IMR-90 (cell line): ENCODE measurements around the gene TENM4. TPM values are rescaled to one million over a fixed set of nuclear protein-coding genes. Genes with fewer than 3 reads are reported as not detected.

ENCODE experiments used
- ATAC-seq: fragments of 200-7000 bp; cut with Tn5 transposase; 2 replicates; pipeline ENCODE4 v1.9.1; 2020; ENCODE audit warnings: low read depth, mild to moderate bottlenecking, moderate library complexity
- BruUV-seq: library from RNA; stranded (reverse); fragments of 400-500 nt; replicated peaks from 2 replicates; lab custom pipeline; 2021; lab: Mats Ljungman, UMichigan
- CTCF ChIA-PET: fragments of 300-600 bp; formaldehyde crosslinking; extraction: SDS; loops from one replicate; lab custom pipeline; 2021; ENCODE audit warnings: antibody characterized with exemption; lab: Yijun Ruan, JAX
- POLR2A ChIA-PET: fragments of 300-600 bp; sonication (Branson Sonifier 250); formaldehyde crosslinking; loops from one replicate; lab custom pipeline; 2022; ENCODE audit warnings: antibody characterized with exemption; ENCODE audit not compliant: unreplicated experiment; lab: Charles Lee
- DNase-seq: peaks from one replicate; pipeline ENCODE4 v3.0.0; 2013
- H2AFZ ChIP-seq: replicated peaks from 2 replicates; pipeline ENCODE3; 2013; ENCODE audit warnings: low read length, mild to moderate bottlenecking; ENCODE audit not compliant: poor library complexity
- H2AK5ac ChIP-seq: 2 replicates; pipeline ENCODE4 v1.6.1; 2013; ENCODE audit warnings: low read depth, low read length, inconsistent platforms
- H2AK9ac ChIP-seq: replicated peaks from 2 replicates; pipeline ENCODE3; 2013; ENCODE audit warnings: mild to moderate bottlenecking, low read depth, low read length, moderate library complexity; ENCODE audit not compliant: poor library complexity
- H2BK120ac ChIP-seq: 2 replicates; pipeline ENCODE4 v1.6.1; 2013; ENCODE audit warnings: low read depth, low read length, inconsistent platforms
- H2BK15ac ChIP-seq: 3 replicates; pipeline ENCODE4 v1.6.1; 2013; ENCODE audit warnings: low read depth, low read length, inconsistent platforms
- H2BK20ac ChIP-seq: 2 replicates; pipeline ENCODE4 v1.6.1; 2013; ENCODE audit warnings: low read depth, mild to moderate bottlenecking, inconsistent platforms, low read length, moderate library complexity
- H2BK5ac ChIP-seq: 2 replicates; pipeline ENCODE4 v1.6.1; 2013; ENCODE audit warnings: mild to moderate bottlenecking, low read depth, low read length, inconsistent platforms; ENCODE audit not compliant: poor library complexity, severe bottlenecking
- H3K14ac ChIP-seq: replicated peaks from 2 replicates; pipeline ENCODE4 v1.6.1; 2013; ENCODE audit warnings: low read depth, low read length, inconsistent platforms
- H3K18ac ChIP-seq: 2 replicates; pipeline ENCODE4 v1.6.1; 2013; ENCODE audit warnings: low read depth, low read length, control low read depth
- H3K23ac ChIP-seq: 2 replicates; pipeline ENCODE4 v1.6.1; 2013; ENCODE audit warnings: low read depth, low read length, inconsistent platforms
- H3K27ac ChIP-seq: 2 replicates; pipeline ENCODE4 v1.5.1; 2013; ENCODE audit warnings: mild to moderate bottlenecking, control low read depth, low read length; ENCODE audit not compliant: insufficient read depth
- H3K27me3 ChIP-seq: 2 replicates; pipeline ENCODE4 v1.6.1; 2013; ENCODE audit warnings: low read length; ENCODE audit not compliant: control insufficient read depth, insufficient read depth
- H3K36me3 ChIP-seq: 2 replicates; pipeline ENCODE4 v1.6.1; 2013; ENCODE audit warnings: low read length, mixed read lengths; ENCODE audit not compliant: control insufficient read depth, insufficient read depth
- H3K4ac ChIP-seq: 2 replicates; pipeline ENCODE4 v1.6.1; 2013; ENCODE audit warnings: low read depth, low read length, inconsistent platforms
- H3K4me1 ChIP-seq: 2 replicates; pipeline ENCODE4 v1.6.1; 2013; ENCODE audit warnings: low read length, mixed read lengths; ENCODE audit not compliant: control insufficient read depth, insufficient read depth
- H3K4me2 ChIP-seq: 2 replicates; pipeline ENCODE4 v1.6.1; 2013; ENCODE audit warnings: low read depth, mild to moderate bottlenecking, control low read depth, low read length, moderate library complexity
- H3K4me3 ChIP-seq: 2 replicates; pipeline ENCODE4 v1.5.1; 2013; ENCODE audit warnings: low read depth, mild to moderate bottlenecking, control low read depth, low read length, moderate library complexity; ENCODE audit not compliant: insufficient read depth
- H3K56ac ChIP-seq: 2 replicates; pipeline ENCODE4 v1.6.1; 2013; ENCODE audit warnings: low read length, inconsistent platforms; ENCODE audit not compliant: insufficient read depth; ENCODE audit errors: extremely low read depth
- H3K79me1 ChIP-seq, 2 experiments: 2 replicates each; pipeline ENCODE4 v1.6.1; 2013; ENCODE audit warnings: low read length in 2 of 2, inconsistent platforms in 1 of 2, low read depth in 1 of 2
- H3K9ac ChIP-seq: 2 replicates; pipeline ENCODE4 v1.6.1; 2013; ENCODE audit warnings: low read depth, low read length, control low read depth
- H3K9me1 ChIP-seq: 2 replicates; pipeline ENCODE4 v1.6.1; 2013; ENCODE audit warnings: low read length, inconsistent platforms; ENCODE audit not compliant: insufficient read depth
- H3K9me3 ChIP-seq: 2 replicates; pipeline ENCODE4 v1.6.1; 2013; ENCODE audit warnings: low read length; ENCODE audit not compliant: control insufficient read depth, insufficient read depth
- H4K20me1 ChIP-seq: 2 replicates; pipeline ENCODE4 v1.6.1; 2013; ENCODE audit warnings: low read length, inconsistent platforms; ENCODE audit not compliant: insufficient read depth
- H4K5ac ChIP-seq: 2 replicates; pipeline ENCODE4 v1.6.1; 2013; ENCODE audit warnings: mild to moderate bottlenecking, low read depth, low read length, control low read depth
- H4K8ac ChIP-seq, 2 experiments: 2 replicates each; pipeline ENCODE4 v1.6.1; 2013; ENCODE audit warnings: low read depth in 2 of 2, low read length in 2 of 2, control low read depth in 1 of 2, inconsistent platforms in 1 of 2
- H4K91ac ChIP-seq: 2 replicates; pipeline ENCODE4 v1.6.1; 2013; ENCODE audit warnings: low read depth, low read length, inconsistent platforms; ENCODE audit not compliant: insufficient read depth
- FOS ChIP-seq: fragments of 150-350 bp; IDR thresholded peaks from 2 replicates; pipeline ENCODE4 v1.6.1; 2016; ENCODE audit warnings: low read depth, low read length
- MAZ ChIP-seq: IDR thresholded peaks from 2 replicates; pipeline ENCODE4 v1.6.1; 2012; ENCODE audit warnings: low read depth, mild to moderate bottlenecking, low read length, improper control_type of control experiment, moderate library complexity, borderline replicate concordance
- SMC3 ChIP-seq: fragments of 150-350 bp; IDR thresholded peaks from 2 replicates; pipeline ENCODE4 v1.6.1; 2016; ENCODE audit warnings: low read depth, mild to moderate bottlenecking, antibody characterized with exemption, low read length, moderate library complexity
- USF2 ChIP-seq: fragments of 150-350 bp; IDR thresholded peaks from 2 replicates; pipeline ENCODE4 v1.6.1; 2017; ENCODE audit warnings: mild to moderate bottlenecking, antibody characterized with exemption, low read length, low read depth
- WGBS, 2 experiments: methylation state at CpG; one replicate each; pipeline versions ENCODE4 v1.1.5 to v1.1.7; 2013; ENCODE audit warnings: missing lambda C conversion rate in 2 of 2; ENCODE audit not compliant: insufficient read length in 1 of 2; ENCODE audit errors: extremely low coverage in 2 of 2; 5-methylcytosine and 5-hydroxymethylcytosine counted together
- dilution Hi-C: fragments of 300-500 bp; cut with HindIII; formaldehyde crosslinking; loops from one replicate; pipeline ENCODE4 v1.14.3; 2018; ENCODE audit warnings: low sequenced_read_pairs; ENCODE audit not compliant: unreplicated experiment
- in situ Hi-C: fragments of 300-500 bp; cut with MboI; formaldehyde crosslinking; loops from 3 replicates; pipeline ENCODE4 v1.14.3; 2019; ENCODE audit warnings: low sequenced_read_pairs, inconsistent platforms, mixed read lengths
- intact Hi-C: fragments of 100-400 bp; cut with micrococcal nuclease; formaldehyde crosslinking; loops from 2 replicates; pipeline ENCODE4 v1.10.0; 2022
- polyA plus RNA-seq, 3 experiments: library from polyadenylated mRNA; depleted of rRNA; stranded (reverse); fragments of >200 nt; gene quantifications; 2 replicates each; pipeline ENCODE4 v1.2.3, GENCODE V29; 2012; ENCODE audit warnings: low replicate concordance in 1 of 3
- total RNA-seq: library from RNA; depleted of rRNA; stranded (reverse); fragments of >200 nt; gene quantifications from 2 replicates; pipeline ENCODE4 v1.2.3, GENCODE V29; 2012

TENM4 gene
- total and polyA plus RNA-seq, 2 of the 4 experiments (the other 2 are of a cell fraction), result 7.4 to 9.0 TPM

GRCh38 chr11:79400206-79400605 lies 40.6 kb downstream of the TENM4 start:
- H3K4me1 ChIP-seq, result peaks cover 9% of the 10 kb centered on the region
- H3K4ac ChIP-seq, result no peak overlapping the region
- no TSS peak for BruUV-seq
- H3K9ac ChIP-seq, result no peak overlapping the region
- H4K5ac ChIP-seq, result no peak overlapping the region
- no peak overlapping the region; the same call in 1 of the 2 replicates for H2AK5ac ChIP-seq
- no peak overlapping the region for H2BK120ac ChIP-seq
- H3K56ac ChIP-seq, result no peak overlapping the region
- no peak for TF ChIP-seq MAZ
- no peak for TF ChIP-seq FOS
- no peak for TF ChIP-seq SMC3
- no peak for TF ChIP-seq USF2
- in situ Hi-C loops (no loop called here), dilution Hi-C loops (no loop called here), intact Hi-C loops (loop anchor here (1.0 kb wide), 1 partner anchor 93 kb away; no protein-coding TSS in a partner anchor)
- peaks cover 10% of the 10 kb centered on the region; the same call in 1 of the 2 replicates for H3K9me1 ChIP-seq
- ATAC-seq (no peak), DNase-seq (no peak)
- H2BK20ac ChIP-seq, result no peak overlapping the region
- no peak overlapping the region for H2BK5ac ChIP-seq
- H4K20me1 ChIP-seq, result no peaks in the 10 kb centered on the region
- CTCF ChIA-PET, result interaction anchor here (0.6 to 1.6 kb wide), 15 partner anchors 8 to 303 kb away, joined by 3 to 14 read pairs (median 3); no protein-coding TSS in a partner anchor
- H3K4me3 ChIP-seq, result no peak overlapping the region
- no peak overlapping the region for H3K18ac ChIP-seq
- WGBS, 2 experiments, result 83% methylated on average over 1 of the region's 2 CpGs; no CpG with 5 or more reads in 1 of the 2 experiments
- no peaks in the 10 kb centered on the region for H3K9me3 ChIP-seq
- no peak overlapping the region for H4K91ac ChIP-seq
- H3K14ac ChIP-seq, result no peak overlapping the region
- peaks cover 0 to 16% of the 10 kb centered on the region in 2 experiments; a peak in 2 of 4 replicates for H3K79me1 ChIP-seq
- no peak overlapping the region for H3K4me2 ChIP-seq
- H3K27ac ChIP-seq, result no peak overlapping the region
- no peak overlapping the region for H2BK15ac ChIP-seq
- H3K23ac ChIP-seq, result no peak overlapping the region
- no peak overlapping the region for H4K8ac ChIP-seq
- H2AK9ac ChIP-seq, result no peak overlapping the region
- POLR2A ChIA-PET, result no interaction called here
- H3K27me3 ChIP-seq, result no peaks in the 10 kb centered on the region
- no peak overlapping the region for H2AFZ ChIP-seq
- no peaks in the 10 kb centered on the region; the same call in 1 of the 2 replicates for H3K36me3 ChIP-seq
